Fibroblast of upper back skin (primary cell): ENCODE measurements around the gene MMP26.
"Not testable (repeated sequence)": the region's sequence is repeated elsewhere in the genome, so short reads cannot be mapped to it uniquely, and the experiment has no call there.

ENCODE experiments used
- DNase-seq: peaks from one replicate; pipeline ENCODE4 v3.0.0-alpha.2; 2013

The MMP26 gene

DNA sequence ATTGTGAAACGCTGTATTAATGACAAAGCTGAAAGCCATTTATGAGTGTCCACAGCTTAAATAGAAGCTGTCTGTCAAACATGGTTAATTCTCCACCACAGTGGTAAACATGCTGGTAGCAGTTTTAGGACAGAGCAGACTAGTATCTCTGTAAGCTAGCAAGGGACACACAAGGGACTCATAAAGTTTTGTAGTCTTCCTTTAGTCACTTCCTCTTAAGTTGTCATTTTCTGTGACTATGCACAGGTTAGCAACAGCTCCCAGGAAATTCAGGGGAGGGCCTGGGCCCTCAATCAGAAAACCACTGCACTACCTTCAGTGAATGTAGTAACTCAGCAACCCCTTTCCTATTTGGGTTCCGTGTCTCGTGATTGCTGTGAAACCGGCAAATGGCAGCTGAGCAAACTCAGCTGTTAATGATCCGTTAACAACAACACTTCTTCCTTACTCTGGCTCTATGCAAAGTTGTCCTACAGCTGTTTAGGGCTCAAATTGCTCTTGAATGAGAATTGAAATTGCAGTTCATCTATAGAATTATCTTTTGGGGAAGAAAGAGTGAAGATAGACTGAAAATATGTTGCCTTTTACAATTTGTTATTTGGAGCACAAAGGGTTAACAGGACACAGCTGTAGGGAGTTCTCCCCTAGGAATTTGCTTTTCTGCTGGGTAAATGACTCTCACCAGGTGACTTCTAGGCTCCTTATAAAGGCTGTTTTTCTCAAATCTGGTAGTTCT is at the start of gene MMP26:
Gene MMP26 (plus strand): TSS at position 731 of the 736 bp plus-strand sequence.
- DNase-seq = no peak

DNA sequence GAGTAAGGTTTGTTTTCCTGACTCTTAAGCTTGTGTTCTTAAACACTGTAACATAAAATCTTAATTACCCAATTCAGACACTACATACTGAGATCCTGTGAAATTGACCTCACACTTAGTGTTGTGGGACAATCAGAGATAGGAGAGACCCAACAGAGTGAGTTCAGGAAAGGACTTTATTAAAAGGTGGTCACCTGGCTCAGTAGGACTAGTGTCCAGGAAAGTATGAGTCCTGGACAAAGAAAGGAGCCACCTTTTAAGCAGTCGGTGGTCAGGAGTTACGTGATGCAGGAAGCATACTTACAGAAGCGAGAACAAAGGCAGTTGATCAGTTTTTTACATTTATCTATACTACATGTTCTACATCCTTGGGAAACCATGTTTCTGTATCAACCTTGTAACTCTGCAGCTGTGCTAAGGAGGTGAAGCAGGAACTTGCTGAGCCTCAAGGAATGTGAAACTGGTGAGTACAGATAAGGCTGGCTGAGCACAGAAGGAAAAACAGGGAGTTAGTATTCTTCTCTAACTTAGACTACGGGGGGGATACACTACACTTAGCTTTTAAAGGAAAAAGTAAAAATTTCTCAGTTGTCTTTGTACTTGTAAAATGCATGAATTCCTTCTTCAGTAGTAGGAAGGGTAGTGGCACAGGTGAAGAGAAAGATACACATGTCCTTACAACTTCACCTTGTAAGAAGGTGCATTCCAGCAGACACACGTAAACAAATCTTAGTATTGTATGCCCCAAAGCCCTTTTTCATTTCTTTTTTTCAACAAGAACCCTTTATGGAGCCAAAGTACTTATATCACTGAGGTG is 45.7 kb upstream of the MMP26 start:
- DNase-seq = no peak

DNA sequence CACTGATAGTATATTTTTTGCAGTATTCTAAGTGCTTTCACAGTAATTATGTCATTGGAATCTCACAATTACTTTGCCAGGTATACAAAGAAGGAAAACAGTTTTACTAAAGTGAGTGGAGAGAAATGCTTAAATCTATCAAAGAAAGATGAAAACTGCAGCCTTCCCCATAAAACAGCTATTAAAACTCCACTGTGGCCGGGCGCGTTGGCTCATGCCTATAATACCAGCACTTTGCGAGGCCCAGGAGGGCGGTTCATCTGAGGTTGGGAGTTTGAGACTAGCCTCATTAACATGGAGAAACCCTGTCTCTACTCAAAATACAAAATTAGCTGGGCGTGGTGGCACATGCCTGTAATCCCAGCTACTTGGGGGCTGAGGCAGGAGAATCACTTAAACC is 41.7 kb upstream of the MMP26 start:
- no peak for DNase-seq

DNA sequence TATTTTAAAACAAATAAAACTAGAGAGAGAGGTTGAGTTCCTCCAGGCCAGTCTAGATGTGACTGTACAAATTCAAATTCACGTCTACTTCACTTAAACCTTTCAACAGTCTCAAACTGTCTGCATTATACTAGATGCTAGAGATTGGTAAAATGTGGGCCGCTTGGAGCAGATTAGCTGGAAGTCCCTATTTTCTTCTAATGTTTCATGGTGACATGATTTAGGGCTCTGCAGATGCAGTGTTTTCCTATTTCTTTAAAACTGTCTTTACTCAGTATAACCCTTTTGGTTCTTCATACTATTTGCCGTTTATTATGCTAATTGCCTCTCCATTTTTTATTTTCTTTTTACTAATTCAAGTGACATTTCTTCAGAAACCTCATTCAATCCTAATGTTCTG is 40.4 kb upstream of the MMP26 start:
- DNase-seq = no peak

DNA sequence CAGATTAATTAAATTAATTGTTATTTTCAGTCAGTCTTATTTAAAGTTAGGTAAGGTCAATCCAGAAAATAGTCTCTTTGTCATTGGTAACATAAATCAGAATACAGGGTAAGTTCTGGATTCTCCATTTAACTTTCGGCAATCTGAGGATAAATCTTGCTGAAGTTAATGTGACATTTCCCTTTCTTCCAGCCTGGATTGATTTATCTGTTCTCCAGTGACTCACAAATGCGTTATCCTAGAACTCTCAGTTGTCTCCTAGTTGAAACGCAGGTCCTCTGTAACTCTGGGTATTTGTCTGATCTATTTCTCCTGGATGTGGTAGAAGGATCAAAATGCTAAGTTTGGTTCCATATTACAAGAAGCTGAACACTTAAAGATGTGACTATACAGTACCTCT is 39.8 kb upstream of the MMP26 start:
- DNase-seq = peak; percentile 20

DNA sequence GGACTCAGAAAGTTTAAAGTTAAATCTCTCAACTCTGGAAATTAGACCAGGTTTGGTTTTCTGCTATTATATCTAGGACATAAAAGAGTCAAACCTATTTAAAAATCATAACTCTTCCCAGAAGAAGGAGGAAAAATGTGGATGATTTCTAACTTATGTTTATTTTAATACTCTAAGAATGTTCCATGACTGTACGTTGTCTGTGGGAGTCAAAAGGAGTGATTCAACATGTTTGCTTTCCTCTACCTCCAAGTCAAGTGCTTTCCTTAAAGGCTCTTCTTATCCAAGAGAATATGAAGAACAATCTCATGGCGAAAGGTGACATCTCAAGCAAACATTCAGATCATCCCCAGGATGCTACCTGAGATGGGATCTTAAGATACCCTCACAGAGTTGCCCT is 39.2 kb upstream of the MMP26 start:
- peak; percentile 22 for DNase-seq

DNA sequence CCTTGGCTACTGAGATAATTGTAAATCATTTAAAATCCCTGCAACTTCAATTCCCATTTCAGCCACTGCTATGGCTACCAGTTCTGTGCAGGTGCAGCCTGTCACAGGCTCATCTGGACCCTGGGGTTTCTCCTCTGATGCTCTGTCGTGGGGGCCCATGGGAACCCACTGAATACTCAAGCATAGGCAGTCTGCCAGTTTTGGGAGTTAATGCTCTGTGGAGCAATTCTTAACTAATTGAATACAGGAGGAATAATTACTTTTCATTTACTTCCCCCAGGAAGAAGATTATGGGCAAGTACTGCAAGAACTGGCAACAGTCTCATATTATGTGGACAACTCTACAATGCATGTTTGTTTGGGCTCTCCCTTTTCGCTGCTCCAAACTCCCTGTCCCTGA is 32.8 kb upstream of the MMP26 start:
- no peak for DNase-seq

DNA sequence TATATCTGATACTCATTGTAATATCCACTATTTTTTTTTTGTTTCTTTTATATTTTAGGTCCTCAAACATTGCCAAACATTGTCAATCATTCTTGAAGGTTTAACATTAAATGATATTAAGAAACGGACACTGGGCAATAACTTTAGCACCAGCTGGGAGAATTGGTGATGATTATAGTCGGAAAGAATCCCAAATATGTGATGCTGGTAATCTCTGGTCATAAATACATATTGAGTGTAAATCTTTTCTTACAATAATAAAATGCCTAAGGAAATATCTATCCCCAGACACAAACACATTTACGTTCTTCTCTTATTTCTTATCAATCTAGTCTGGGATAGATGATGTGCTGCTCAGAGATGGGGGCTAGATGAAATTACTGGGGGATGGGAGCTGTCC is 32.1 kb upstream of the MMP26 start:
- peak; percentile 46 for DNase-seq

DNA sequence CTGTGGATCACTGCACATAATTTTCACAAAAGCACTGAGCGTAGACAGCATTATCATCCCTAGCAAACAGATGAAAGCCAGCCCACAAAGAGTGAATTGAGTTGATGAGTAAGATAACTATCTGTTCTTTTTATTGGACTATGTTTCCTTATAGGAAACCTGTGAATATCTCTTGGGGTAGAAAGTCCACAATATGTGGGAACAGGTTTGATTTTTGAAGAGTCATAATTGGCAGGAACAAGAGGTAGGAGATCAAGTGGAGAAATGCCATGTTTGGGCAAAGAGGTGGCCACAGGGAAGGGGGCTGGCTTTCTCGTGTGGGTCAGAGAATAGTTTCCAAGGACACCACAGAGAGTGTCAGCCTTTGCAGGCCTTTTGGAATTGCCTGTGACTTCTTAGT is 30.8 kb upstream of the MMP26 start:
- no peak for DNase-seq

DNA sequence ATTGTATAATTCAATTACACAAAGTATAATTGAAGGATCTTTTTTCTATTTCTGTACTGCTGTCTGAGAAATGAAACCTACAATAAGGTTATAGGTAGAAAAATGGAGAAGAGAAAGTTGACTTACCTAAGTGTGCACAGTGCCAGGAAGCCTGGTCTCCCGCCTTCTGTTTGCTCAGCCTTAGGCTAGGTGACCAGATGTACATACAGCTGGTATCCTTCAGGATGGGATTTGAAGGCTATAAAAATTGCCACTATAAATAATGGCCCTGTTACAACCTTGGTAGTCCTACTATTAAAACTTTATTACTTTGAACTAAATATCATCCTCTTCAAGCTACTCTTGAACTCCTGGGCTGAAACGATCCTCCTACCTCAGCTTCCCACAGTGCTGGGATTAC is 26.6 kb upstream of the MMP26 start:
- DNase-seq = no peak

DNA sequence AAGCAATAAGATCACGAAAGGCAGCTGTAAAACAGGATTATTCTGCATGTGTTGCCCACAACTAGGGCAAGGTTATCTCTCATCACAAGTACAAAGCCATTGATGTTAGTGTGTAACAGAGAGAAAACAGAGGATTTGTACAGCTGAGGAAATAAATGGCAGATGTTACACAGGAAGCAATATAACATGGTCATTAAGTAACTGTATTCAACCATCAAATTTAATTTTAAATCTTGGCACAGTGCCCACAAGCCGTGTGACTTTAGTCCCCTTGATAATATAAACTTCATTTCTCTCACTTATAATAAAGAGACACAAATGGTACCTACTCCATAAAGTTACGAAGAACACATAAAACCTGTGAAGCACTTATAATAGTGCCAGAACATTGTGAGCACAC is 24.2 kb upstream of the MMP26 start:
- DNase-seq = no peak

DNA sequence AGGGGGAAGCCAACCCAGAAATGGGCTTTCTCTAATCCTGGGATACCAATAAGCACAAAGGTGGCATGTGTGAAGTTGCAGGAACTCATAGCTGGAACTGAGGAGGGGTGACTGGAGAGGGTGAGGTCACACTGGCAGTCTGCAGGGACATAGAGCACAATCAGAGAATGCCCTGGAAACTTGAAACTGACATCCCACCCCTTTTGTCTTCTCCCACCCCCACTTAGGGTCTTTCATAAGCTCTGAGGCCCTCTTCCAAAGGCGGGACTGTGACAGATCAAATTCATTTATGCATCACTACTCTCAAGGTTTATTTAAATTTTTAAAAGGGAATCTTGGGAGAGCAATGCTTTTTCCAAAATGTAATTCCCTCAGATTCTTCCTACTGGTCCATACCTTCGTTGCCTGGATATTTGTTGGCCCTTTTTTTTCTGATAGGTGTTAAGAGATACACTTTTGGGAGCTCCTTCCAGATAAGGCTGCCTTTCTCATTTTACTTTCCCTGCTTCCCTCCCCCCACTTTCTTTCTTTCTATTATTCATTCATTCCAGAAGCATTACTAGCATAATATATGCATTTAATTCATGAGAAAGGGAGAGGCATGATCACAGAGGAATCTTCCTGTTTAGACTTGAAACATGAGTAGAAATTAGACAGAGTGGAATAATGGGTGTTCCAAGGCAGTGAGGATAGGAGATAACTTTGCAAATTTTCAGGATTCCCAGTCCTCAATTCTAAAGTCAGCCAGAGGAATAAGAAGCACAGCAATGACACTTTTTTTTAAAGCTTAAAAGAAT is 21.8 kb upstream of the MMP26 start:
- DNase-seq = peak; percentile 63

DNA sequence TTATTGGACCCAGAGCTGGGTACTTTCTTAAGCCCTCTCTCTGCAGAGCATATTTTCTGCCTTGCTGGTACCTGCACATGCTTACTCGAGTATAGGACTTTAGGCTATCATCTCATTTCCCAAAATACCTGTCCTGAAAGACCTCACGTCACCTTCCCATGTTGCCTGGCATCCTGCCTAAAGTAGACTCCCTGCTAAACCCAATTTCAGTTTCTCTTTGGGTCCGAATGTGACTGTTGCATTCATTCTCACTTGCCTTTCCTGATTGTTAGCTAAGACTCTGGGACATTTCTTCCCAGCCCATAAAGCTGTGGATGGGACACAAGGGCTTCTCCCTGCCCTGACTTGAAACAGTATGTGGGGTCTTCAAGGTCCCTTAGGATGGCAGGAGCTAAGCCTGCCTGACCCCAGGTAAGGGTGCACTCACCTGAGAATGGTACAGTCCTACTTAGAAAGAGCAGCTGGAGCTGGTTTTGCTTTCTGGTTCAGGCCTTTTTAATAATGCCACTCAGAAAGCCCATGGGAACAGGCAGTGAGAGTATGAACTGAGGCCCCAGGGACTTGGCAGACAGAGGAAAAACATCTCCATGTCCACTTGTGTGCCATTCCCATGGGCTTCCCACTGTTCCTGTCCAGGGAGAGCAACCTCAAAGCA is 19.8 kb upstream of the MMP26 start:
- no peak for DNase-seq

DNA sequence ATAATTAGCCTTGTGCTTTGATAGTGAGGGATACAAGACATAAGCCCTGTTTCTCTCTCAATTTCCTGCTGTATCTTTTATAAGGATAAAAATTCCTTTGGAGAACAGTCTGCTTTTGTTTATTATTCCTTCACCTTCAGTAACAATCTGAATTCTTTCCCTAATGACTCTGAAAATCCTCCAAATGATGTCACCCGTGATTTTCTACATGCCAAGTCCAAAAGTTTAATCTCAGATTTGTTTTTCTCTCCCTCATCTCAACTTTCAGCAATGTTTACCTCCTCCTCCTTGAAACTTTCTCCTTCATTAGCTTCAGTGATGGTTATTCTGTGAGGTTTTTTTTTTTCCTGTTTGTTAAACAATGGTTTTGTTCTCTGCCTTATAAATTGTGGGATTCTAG is 9.1 kb upstream of the MMP26 start:
- no peak for DNase-seq

DNA sequence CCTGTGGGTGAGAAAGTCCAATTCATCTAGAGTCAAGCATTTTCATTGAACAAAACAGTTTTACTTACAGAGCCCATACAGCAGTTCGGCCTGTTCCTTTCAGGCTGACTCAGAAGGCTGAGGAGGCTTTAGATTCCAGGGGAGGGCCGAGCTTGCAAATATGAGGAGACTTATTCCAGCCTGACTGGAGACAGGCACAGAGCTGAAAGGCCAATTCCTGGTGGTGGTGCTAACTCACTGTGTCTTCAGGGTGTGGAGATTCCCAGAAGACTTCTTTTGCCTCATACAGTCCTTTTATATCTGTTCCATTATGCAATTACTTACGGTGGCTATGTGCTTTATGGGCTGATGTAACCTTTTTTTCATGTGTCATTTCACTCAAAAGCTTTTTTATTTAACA is 7.0 kb upstream of the MMP26 start, which contains the start of gene OR51E2:
Gene OR51E2 (minus strand): TSS at position 269 of the 400 bp plus-strand sequence. CDS start 15,142 bp downstream, outside the sequence.
- peak; percentile 48 for DNase-seq

DNA sequence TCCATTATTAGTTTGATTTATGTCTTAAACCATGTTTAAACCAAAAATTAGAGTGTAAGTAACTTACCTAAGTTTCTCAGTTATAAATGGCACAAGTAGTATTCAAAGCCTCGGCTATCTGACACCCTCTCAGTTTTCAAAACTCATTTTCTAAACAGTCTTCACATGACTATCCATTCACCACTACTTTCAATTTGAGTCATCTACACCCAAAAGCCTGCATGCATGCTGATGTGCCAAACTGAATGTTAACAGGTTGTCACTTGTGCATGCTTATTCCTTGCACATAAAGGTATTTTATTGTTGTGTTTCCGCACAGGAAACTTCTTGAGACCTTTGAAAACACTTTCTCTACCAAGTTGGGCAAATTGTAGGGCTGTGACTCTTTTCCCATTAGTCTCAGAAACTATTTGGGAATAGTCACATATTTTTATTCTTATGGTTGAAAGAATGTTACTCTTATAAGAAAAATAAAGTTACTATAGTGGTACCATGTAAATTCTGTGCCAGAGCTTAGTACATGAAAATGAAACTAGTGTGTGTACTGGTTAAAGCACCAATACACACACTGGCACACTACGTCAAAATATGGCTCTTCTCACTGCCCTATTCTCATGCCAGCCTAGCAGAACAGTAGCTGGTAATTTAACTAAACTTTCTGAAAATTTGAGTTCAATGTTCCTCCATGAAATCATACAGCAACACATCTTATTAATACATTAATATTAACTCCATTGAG is 4.7 kb upstream of the MMP26 start:
- no peak for DNase-seq

DNA sequence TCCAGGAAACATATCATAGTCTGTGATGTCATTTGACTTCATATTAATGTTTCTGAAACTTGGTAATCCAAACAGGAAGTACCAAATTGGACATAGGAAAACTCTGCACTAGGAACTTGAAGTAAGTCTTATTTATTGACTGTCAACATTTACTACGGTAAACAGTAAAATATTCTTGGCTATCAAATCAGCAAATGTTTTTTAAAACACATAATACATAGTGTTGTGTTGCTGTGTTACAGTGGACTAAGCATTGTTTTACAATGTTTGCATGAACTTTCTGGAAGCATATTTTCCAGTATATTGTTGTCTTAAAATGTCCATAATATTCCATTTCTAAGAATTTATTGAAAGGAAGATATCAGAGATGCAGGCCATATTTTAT is 4.2 kb upstream of the MMP26 start:
- DNase-seq = no peak

DNA sequence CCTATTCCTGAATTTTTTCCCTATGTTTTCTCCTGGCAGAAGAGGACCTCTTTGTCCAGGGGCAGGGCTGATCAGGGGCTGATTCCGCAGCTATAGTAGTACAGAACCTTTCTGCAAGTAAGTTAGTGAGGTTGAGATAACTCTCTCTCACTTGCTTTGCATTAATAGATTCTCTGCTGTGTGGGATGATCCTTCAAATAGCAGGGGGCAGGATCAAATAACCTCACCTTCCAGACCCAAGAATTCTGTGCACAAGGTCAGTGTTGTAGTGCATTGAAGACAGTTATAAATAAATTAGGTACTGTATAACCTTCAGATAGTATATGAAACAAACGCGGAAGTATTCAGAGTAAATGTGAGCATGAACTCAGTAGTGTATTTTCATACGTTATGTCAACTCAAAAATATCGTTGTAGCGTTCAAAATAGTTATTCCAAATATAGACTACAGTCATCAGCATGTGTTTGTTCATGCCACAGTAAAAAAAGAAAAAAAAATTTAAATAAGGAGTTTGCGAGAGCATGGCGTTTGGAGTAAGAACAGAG is 278 bp downstream of the MMP26 start:
- no peak for DNase-seq

DNA sequence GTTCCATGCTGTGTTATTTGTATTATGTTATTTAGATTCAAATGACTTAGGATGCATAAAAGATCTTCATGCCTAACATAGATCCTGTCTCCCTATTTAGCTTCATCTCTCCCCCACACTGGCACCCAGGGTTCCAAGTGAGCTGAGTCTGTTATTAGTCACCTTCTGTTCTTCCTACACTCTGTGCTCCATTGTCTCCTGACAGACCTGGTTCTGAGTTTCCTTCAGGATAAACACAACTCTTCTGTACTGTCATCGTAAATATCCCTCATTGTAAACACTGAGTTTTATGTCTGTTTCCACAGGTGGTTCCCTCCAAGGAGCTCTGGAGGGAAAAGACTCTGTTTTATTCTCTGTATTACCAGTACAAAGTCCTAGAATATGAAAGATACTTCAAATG is 8.7 kb downstream of the MMP26 start:
- DNase-seq = no peak

DNA sequence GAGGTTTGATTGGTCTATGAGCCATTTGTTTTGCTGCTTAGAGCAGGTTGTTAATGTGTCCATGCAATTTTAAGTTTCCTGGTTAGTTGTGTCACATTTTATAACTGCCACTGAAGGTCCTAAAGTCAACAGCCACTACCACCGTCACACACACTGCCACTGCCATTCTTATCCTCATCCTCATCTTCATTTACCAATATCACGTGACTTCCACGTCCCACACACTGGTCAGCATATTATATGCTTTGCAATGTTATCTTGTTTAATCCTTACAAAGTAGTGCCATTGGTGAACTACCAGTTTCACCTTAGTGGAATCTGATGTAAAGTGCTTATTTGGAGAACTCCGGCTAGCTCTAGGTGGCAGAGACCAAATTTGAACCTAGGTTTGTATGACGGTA is 9.7 kb downstream of the MMP26 start:
- DNase-seq = no peak

DNA sequence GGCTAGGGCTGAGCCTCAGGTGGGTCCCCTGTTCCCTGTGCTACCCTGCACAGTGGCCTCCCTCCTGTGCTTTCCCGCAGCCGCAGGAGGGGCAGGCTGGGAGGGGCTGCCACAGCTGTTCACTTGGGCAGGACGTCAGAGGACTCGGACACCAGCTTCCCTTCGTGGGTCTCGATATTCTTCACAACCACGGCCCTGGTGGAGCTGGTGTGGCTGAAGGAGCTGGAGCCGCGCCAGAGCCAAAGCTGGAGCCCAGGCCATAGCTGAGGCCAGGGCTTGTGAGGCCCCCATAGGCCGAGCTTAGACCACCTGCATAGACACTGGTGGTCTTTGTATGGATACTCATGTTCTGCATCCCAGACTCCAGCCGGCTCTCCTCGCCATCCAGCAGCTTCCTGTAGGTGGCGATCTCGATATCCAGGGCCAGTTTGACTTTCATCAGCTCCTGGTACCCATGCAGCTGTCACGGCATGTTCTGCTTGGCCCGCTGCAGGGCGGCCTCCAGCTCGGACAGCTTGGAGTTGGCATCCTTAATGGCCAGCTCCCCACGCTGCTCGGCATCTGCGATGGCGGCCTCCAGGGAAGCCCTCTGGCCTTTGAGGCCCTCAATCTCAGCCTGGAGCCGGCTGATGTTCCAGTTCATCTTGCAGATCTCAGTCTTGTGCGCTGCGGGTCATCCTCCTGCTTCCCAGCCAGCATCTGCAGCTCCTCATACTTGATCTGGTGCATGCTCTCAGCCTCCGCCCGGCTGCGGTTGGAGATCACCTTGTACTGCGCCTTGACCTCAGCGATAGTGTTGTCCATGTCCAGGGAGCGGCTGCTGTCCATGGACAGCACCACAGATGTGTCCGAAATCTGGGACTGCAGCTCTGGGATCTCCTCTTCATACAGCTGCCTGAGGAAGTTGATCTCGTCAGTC is 18.3 kb downstream of the MMP26 start:
- not testable (repeated sequence) for DNase-seq
